HUDEP-2 (cell line): Measurements from ENCODE around the gene ACAD11.
"Not testable (repeated sequence)": the region's sequence is repeated elsewhere in the genome, so short reads cannot be mapped to it uniquely, and the experiment has no call there.

ENCODE experiments used
- DNase-seq, 76 experiments: peaks; one replicate each; lab custom pipeline; 2025; ENCODE audit not compliant: unreplicated experiment in 76 of 76; lab: John Stamatoyannopoulos, UW

Gene ACAD11

DNA sequence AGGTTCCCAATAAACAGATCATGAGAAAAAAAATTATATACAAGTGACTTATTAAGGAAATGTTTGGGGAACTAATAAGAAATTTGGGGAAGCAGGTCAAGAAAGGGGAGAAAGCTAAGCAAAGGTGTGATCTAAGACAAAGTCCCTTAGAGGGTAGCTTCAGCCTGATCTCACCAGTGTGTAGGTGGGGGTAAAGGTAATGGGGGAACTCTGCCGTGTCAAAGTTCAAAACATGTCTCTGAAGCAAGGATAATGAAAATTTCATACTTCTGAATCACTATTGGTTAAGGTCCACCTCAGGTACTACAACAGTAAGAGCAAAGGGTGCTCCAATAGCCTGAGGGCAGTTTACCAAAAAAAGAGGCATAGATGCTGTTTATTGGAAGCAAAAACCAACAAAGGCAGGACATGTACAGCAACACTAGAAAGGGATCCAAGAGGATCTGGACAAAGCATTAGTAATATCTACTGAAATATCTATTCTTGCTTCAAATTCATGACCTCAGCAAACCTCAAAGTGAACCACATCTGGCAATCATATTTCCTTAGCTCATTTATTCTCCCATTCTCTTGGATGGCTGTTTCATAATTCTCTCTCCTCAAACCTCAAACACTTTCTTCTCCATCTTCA is 6.9 kb downstream of the ACAD11 start:
- no peak for DNase-seq

DNA sequence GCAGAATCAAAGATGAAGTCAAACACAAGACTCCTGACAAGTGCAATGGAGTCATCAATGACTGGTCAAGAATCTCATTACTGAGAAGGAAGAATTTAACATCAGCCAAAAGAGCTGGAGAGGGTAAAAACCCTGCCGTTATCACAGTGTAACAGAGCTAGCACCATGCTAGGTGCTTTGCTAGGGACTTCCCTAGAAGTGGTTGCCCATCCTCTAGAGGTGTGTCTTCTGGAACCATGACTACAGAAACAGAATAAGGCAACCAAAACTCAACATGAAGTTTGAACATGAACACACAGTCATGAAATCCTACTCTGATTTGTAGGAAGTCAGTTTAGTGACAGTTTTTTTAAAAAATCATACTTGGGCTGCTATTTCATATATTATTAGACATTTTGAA is 9.5 kb downstream of the ACAD11 start:
- DNase-seq = no peak

DNA sequence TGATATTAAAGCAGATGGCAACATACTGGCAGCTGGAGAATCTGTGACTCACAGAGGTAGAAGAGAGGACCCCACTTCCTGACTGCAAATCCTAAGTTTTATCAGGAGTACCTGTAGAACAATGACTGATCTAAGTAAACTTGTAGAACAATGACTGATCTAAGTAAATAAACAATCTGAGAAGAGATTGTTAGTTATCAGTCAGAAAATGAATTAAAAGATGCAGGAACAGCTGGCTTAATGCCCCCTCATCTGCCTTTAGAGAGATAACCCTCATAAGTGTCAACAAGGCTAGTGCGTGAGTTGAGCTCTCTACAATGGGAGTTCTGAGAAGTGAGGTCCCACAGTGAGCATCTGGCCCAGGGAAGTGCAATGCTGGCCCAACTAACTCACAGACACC is 14.6 kb downstream of the ACAD11 start:
- DNase-seq = peak in 4 of 76 experiments; percentile 10 to 24 (median 18)

DNA sequence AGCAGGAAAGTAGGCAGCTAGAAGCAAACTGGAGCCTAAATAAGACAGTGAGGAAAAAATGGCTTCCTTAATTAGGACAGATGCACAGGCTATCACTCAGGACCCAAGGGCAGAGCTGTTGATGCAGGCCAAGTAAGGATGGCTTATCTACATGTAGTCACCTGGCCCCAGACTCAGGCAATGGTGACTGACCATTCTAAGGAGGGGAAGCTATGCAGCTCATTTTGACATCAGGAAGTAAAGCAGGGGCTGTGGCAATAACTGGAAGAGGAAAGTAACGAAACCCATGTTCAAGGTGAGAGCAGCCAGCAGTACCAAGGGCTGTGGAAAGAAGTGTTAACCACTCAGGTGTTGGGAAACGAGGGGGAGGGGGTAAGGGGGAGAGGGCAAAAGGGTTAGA is 16.2 kb downstream of the ACAD11 start:
- DNase-seq = no peak

DNA sequence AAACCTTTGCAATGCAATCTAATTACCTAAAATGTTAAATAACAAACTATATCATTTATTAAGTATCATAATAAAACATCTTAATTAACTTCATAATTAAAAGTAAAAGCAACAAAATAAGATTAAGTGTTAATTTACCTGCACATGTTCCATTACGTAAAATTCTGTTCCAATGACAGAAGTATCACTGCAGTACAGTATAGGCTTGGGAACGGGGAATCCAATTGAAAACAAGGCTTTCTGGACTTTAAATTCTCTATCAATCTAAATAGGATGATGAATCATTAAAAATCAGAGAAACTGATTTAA is 17.1 kb downstream of the ACAD11 start:
- no peak for DNase-seq

DNA sequence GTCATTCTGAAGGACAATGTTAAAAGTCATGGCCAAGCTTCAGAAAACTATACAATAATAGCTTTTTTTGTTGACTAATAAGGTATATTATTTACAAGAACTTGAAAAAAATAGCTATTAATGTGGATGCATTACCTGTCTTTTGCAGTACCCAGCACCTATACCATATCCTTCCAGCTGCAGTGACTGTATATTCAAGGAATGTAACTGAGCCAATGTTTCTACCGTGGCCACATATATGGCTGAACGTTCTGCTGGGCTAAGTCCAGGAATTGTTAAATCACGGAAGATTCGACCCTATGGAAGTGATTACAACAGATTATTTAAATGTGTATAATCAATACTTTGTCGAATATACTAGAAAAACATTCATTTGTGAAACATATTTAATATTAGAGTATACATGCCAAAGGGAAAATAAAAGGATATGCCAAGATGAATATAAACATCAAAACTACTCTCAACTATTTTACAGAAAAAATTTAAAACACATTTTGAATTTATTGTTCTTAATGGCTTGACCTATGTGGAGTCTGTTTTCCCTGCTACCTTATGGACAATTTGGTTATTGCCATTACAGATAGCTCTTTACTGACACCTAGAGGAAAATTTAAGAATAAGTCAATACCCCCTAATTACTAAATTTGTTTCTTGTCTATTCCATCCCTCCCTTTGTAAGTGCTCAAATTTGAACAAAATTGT is 17.6 kb downstream of the ACAD11 start:
- DNase-seq = peak in 23 of 76 experiments; percentile 2 to 51 (median 21)

DNA sequence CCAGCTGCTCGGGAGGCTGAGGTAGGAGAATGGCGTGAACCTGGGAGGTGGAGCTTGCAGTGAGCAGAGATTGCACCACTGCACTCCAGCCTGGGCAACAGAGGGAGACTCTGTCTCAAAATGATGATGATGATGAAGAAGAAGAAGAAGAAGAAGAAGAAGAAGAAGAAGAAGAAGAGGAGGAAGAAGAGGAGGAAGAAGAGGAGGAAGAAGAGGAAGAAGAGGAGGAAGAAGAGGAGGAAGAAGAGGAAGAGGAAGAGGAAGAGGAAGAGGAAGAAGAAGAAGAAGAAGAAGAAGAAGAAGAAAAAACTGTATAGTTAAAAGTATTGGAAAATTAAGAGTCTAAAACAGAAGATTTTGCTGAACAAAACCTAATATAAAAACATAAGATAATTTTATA is 18.2 kb downstream of the ACAD11 start:
- not testable (repeated sequence) for DNase-seq

DNA sequence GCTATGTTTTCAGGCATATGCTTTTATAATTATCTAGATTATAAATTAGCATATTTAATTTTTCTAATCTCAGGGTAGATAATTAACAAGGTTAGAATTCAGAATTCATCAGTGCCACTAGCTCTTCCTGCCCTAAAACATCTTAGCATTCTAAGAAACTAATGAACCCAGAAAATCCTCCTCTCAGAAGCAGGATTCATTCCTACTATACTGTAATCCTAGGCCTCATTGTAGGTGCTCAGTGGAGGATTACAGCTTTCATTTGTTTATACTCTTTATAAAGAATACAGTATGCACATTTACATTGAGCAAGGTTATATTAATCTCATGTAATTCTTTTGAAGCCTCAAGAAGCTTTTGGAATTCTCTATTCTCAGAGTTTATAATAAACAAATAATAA is 20.9 kb downstream of the ACAD11 start:
- DNase-seq = no peak

DNA sequence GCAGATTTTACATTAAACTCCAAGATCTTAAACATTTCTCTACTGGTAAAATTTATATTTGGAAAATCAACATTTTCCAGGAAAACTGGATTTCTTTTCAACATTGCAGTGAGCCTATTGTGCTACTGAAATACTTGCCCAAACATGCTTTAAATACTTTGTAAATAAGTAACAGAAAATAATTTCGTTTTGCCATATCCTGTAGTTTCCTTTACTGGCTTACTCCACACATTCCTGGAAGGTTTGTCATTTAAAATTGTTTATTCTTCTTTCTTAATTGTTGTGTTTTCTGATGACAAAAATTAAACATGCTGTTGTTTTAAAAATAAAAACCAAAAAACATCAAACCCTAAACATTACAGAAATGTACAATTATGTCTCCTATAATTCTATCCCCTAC is 22.0 kb downstream of the ACAD11 start:
- no peak for DNase-seq

DNA sequence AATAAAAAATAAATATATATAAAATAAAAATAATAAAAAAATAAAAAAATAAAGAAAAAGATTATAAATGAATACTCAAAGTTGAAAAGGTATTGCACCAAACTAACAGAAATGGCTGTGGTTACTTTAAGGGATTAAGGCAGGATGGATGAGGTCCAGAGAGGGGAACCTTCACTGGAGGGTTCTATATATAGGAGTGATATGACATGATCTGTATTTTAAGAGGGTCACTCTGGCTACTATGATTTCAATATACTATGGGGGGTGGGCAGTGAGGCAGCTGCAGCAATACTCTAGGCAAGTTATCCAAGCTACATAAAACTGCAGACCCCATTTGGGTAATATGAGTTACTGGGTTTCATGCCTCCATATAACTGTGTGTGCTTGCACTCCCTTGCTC is 24.6 kb downstream of the ACAD11 start:
- no peak for DNase-seq

DNA sequence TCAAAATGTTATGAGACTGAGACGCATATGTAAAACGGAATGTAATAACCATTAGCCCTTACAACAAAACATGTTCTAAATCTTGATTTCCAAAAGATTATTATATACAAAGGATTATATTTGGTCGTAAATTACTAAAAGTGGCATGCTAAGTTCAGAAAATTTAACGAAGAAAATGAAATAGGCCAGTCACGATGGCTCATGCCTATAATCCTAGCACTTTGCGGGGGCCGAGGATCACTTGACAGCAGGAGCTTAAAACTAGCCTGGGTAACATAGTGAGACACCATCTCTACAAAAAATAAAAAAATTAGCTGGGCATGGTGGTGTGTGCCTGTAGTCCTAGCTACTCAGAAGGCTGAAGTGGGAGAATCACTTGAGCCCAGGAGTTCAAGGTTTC is 29.0 kb downstream of the ACAD11 start:
- no peak for DNase-seq

DNA sequence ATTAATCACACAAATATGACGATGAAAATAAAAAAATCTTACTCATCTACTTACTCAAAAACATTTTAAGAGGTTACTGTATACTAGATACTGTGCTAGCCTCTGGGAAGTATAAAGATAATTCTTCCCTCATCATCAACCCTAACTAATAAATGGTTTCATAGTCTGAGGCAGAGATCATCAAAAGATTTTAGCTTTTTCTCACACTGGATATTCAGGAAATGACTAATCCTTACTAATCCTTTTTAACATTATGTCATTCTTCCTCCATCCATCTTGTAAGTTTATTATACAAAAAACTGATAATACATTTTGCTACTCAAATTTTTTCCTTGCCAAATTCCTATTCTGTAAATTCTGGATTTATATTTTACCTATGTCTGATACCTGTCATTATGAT is 29.7 kb downstream of the ACAD11 start:
- DNase-seq = no peak

DNA sequence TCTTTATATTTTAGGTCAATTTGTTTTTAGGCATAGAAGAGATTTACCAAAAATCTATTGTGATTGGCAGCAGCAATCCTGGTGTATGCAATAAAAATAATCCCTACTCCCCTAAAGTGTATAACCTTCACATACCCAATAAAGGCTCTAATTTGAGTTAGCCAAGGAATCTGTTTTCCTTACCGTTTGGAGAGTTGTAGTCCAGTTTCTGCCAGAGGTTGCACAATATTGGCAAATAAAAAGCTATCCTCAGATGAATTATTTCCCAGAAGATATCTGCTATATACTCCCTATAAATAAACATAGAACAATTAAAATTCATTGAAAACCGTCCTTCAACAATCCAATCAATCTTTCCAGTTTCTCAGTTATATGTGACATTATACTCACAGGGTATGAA is 31.5 kb downstream of the ACAD11 start:
- no peak for DNase-seq

DNA sequence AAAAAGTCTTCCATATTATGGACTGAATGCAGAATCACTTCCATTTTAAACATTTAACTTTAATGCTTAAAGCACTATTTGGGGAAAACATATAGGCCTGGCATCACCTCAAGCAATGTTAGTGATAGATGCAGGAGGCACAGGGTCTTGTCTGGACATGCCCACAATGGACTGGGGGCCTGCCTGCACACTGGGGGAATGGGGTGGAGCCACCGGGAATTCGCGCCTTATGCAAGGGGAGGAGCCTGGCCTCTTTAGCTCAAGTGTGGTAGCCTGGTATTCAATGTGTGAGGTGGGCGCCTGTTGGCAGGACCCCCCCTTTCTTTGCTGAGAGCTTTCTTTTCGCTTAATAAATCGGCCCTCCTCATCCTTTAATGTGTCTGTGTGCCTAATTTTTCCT is 32.7 kb downstream of the ACAD11 start:
- no peak for DNase-seq

DNA sequence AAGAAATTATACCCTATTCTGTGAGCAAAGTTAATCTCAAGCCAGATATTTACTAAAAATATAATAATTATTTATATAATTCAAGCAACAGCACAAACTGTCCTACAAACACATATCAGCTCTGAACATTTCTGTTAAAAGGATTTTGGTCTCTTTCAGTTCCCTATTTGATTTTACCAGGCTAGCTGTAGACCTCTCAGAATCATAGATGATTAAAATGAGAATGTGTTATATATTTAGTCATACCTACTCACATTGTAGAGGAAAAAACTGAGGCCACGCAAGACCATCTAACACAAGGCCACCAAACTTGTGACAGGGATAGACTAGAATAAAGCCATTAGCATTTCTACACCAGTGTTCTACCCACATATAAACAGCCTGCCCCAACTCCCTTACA is 34.0 kb downstream of the ACAD11 start:
- DNase-seq = no peak

DNA sequence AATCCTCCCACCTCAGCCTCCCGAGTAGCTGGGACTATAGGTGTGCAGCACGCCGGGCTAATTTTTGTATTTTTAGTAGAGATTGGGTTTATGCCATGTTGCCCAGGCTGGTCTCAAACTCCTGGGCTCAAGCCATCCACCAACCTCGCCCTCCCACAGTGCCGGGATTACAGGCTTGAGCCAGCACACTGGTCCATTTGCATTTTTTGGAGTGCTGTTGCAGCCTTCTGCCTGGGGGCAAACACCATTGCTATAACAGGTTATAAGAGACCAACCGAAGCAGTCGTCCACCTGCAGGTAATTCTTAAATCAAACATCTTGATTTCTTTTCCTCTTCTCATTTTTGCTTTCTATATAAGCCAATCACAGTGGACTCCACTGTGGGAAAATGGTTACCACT is 34.8 kb downstream of the ACAD11 start:
- no peak for DNase-seq

DNA sequence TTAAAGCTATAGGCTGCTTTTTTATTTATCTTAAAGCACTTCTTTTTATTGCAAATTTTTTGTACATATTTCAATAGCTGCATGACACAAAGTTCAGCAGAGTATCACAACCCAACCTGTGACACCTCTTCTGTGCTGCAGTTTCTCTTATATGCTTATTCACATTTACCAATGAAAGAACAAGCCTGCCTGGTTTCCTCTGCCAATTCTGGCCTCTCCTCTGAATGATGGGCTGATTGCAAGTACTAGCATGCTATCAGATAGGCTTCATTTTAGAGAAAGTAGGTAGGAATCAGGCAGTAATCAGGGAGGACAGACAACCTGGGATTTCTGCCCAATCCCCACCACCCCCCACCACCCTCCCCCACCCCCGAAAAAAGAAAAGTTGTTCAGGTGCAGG is 36.0 kb downstream of the ACAD11 start:
- no peak for DNase-seq

DNA sequence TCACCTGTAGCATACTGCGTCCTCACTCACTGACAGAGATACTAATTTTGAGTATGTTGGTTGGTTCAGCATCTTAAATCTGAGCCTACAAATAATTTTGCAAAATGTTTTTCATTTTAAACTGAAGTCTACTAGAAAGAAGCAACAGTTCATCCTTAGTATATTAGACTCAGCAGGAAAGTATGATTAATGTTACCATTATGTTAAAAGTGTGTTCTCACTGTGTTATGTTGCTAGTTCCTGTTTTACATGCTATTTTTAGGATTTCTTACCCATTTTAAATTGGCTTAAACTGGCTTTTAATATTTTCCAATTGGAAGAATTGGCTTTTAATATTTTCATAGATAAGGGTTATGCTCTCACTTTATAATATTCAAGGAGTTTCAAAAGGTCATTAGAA is 36.8 kb downstream of the ACAD11 start:
- DNase-seq = no peak

DNA sequence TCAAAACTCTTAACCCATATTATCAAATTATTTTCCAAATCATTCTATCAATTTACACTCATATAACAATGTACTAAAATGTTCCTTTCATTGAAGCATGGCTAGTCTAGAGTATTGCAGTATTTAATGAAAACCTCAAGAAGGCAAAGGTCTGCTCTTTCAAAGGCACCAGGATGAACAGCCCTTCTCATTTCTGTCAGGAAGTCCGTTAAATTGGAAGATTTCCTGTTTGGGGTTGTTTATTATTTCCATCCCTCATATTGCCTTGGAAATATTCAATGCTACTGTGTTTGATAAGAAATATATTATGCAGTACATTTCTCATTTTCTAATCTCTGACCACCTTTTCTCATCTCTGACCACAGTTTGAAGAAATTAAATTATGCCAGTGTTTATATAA is 37.5 kb downstream of the ACAD11 start:
- DNase-seq = no peak

DNA sequence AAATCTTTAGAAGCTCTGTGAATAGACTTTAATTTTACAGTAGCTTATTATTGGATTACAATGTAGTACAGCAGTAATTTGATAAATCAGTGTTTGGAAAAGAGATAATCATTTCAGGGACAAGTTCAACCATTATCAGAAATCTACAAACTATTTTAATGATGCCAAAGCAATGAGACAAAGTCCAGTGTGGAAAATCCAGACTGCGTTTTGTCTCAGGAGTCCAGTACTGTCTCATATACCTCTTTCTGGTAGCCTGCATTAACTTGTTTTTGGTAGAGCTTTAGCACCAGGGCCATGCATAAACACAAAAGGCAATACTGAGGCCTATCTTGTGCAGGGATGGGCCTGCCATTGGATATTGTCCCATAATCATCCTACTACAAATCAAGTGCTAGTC is 42.8 kb downstream of the ACAD11 start:
- no peak for DNase-seq

DNA sequence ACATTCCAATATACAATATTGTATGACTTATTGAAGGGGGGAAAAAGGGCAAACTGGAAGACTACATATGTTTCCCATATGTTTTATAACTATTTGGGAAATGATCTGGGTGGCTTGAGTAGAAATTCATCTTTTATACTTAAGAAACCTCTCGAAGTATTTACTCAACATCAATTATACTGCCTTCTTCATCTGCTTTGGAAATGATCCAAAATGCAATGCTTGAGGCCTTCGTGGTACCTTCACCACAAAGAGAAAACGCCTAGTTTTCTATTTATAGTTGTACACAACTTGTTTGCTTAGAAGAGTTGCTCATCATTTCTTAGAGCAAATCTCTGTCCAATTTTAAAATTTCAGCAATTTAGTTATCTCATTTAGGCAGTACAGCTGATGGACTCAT is 43.7 kb downstream of the ACAD11 start:
- DNase-seq = no peak

DNA sequence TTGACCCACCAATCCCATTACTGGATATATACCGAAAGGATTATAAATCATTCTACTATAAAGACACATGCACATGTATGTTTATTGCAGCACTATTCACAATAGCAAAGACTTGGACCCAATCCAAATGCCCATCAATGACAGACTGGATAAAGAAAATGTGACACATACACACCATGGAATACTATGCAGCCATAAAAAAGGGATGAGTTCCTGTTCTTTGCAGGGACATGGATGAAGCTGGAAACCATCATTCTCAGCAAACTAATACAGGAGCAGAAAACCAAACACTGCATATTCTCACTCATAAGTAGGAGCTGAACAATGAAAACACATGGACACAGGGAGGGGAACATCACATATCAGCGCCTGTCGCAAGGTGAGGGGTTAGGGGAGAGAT is 44.3 kb downstream of the ACAD11 start:
- not testable (repeated sequence) for DNase-seq

DNA sequence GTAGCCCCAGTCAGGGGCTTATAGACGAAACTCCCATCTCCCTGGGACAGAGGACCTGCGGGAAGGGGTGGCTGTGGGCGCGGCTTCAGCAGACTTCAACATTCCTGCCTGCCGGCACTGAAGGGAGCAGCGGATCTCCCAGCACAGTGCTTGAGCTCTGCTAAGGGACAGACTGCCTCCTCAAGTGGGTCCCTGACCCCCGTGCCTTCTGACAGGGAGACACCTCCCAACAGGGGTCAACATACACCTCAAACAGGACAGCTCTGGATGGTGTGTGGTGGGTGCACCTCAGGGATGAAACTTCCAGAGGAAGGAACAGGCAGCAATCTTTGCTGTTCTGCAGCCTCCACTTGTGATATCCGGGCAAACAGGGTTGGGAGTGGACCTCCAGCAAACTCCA is 53.0 kb downstream of the ACAD11 start:
- DNase-seq = not testable (repeated sequence)
